Measurements from ENCODE around the gene ZNF276.

GRCh38 chr16:89786474-89787364, 65.4 kb downstream of the ZNF276 start:
- TF ChIP-seq CTCF (IDR thresholded peaks at IDR 0.05) (no peak), EP300 (IDR thresholded peaks at IDR 0.05; ENCODE audit: low read depth) (no peak), POLR2A (IDR thresholded peaks at IDR 0.05) (no peak), POLR2AphosphoS5 (IDR thresholded peaks at IDR 0.05) (no peak)
